ENCODE data around the gene KRT78.
A peak's percentile ranks its signal among the peaks of the same experiment; 100 is the strongest.
"Not testable (repeated sequence)": the region's sequence is repeated elsewhere in the genome, so short reads cannot be mapped to it uniquely, and the experiment has no call there.

The KRT78 gene

DNA sequence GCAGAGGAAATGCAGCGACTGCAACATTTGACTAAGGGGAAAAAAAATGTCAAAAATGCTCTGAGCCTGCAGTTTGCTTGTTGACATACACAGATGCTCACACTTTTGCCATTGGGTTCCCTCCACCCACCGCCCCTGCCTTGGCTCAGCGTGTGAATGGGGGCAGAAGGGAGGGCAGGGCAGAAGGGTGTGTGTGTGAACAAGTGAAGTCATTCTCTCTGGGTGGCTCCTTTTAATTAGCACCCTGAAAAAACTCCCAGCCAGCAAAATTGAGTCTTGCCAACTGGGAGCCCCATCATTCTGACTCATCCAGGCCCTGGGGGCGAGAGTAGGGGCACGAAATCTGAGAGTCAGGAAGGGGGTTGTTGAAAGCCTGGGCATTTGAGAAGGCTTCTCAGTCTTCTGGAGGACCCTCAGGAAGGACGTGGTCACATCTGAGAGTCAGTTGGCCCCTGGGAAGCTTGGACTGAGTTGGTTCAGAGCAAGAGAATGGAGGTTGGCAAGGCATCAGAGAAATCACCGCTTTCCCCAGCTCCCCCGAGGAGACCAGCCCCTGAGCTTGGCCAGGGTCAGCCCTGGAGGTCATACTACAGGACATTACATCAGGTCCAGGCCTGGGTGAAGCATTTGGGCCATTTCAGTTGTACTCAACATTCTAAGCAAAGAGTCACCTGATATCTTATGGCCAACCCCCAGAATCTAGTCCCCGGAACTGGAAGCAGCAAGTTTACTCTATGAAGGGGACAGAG is 22.7 kb upstream of the KRT78 start:
- DNase-seq: peak; percentile 59

DNA sequence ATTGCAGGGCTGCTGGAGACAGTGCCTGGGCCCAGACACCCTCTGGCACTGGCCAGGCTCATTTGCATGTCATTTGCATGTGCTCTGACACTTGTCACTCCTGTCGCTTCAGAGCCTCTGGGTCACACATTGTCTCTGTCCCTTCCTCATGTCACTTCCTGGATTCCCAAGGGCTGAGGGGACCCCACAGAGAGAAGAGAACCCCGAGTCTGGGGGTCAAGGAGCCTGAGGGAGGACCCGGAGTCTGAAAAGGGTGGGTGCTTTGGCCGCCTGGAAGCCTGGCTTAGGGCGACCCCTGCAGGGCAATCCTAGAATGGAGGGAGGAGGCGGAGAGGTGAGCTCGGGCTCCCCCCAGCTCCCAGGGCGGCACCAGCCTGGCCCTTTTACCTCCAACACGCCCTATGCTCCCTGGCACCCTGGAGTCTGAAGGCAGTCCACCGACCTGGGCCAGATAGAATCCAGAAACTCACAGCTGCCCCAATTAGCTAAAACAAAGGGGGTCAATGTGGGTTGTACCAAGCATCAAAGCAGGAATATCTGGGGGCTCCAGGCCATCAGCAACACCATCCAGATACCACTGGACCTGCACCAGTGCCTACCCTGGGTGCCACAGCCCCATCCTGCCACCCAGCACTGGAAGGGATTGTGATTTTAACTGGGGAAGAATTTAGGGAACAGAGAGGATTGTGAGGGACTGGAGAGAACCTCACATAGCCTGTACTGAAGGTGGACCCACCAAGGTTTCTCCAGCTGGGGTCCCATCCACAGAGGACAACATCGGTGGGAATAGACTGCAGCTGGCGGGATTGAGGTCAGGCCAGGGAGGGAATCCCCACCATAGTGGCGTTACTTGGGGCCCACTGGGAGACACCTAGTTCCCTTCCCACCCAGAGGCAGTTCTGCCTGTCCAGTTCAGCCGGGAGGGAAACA is 21.8 kb upstream of the KRT78 start:
- peak; percentile 41 for DNase-seq

DNA sequence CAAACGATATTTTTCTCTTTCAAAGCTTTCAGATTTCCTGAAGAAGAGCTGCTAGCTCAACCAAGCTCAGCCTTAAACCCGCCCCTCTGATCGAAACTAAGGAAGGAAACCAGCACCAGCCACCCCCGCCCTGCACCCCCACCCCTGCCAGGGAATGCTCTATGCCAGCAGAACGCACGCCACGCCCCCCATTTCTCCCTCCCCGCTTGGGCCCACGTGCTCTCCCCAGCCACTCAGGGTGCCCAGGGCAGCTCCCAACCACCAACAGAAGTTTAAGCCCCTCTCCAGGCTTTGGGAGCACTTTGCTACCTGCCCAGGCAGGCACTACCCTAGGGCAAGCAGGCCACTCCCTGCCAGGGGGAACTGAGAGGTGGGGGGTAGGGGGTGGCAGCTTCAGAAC is 18.8 kb upstream of the KRT78 start:
- peak; percentile 75 for DNase-seq

DNA sequence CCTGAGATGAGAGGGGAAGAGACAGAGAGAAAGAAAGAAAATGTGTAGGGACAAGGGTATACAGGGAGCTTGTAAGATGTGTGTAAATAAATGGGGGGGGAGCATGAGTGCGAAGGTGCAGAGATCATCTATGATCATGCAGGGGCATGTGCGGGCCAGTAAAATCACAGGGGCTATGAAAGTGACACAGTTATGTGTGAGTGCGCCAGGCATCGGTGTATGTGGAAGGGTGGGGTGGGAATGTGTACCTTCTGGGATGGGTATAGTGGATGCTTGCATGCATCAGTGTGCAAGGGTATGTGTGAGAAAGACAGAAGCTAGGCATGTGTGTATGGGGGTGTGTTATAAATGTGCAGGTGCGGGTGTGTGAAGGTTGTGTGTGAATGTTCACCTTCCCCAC is 18.4 kb upstream of the KRT78 start:
- no peak for DNase-seq

DNA sequence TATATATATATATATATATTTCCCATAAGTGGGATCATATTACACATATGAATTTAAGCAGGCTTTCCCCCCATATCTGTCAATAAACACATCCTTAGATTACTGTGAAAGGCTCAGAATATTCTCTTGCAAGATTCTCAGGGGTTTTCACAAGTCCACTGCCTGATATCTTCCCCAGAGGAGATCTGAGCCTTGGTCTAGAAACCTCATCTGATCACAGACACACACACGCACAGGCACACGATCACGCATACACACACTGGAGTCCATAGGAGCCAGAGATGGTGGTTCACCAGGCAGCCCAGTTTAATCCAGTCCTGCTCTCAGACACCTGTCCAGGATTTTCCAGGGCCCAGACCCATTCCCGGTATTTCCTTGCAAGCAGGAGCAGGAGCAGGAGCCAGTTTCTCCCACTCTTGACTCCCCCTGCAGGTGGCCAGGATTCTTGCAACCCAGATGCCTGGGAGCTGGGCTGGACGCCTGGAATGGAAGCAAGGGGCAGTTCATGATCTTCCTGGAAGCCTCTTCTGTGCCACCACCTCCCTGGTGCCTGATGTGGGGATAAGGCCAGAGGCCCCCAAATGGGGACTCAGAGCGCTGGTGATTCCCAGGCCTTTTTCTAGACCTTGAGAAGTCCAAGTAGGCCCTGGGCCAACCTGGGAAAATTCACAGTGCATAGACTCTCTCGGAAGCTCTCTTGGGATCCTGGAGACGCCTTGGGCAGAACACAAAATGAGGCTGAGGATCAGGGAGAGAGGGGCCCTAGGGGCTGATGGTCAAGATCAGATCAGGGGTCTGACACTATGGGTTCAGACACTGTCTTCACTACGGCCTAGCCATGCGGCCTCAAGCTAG is 16.5 kb upstream of the KRT78 start:
- peak; percentile 49 for DNase-seq

DNA sequence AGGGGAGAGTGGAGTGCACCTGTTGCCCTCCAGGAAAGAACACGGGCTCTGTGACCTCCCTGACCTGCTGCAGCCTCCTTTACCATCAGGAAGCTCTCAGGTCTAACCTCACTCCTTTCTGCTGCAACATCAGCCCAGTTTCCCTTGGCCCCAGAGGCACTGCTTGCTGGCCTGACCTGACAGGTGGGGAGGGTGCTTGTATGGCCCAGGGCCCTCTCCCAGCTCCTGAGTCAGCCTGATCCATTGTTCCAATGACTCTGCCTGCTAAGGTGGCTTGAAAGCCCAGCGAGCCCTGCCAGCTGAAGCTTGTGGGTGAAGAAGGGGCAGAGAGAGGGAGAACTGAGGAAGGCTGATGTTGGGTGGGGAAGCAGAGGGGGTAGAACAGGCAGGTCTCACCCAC is 13.2 kb upstream of the KRT78 start:
- no peak for DNase-seq

DNA sequence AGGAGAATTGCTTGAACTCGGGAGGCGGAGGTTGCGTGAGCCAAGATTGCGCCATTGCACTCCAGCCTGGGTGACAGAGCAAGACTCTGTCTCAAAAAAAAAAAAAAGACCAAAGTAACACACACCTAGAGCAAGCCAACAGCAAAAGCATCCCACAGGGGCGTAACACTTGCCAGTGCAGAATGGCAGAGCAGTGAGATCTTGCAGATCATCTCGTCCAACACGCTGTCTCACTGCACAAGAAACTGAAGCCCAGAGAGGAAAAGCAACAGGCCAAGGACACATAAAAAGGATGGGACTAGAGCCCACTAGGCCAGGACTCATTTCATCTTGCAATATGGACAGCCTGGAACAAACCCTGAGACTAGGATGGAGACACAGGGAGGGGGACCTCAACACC is 12.7 kb upstream of the KRT78 start:
- no peak for DNase-seq

DNA sequence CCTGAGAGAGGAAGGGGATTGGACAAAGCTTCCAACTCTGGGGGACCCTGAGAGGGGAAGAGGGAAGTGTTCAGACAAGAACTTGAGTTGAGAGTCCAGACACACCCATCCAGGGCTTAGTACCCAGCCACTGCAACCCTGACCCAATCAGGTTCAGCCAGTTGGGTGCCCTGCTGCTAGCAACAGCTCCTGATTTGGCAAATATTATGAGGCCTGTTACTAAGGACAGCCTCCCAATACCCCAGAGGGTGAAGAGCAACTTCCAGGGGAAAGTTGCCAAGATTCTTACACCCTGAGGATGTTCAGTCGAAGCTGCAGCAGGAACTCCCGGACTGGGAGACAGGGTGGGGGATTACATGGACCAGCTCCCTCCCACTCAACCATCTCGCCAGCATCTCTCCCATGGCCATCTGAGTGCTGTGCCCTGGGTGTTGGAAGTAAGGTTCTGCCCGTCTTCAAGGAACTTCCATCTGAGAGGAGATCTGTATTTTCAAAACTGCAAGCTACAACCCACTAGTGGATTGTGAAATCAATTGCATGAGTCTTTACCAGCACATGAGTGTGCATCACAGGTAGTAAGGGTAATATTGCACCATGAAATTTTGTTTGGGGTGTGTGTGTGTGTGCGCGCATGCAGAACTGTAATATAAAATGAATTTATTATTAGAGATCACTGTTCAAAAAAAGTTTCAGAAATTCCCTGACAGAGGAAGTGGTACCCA is 11.5 kb upstream of the KRT78 start:
- DNase-seq: peak; percentile 83

DNA sequence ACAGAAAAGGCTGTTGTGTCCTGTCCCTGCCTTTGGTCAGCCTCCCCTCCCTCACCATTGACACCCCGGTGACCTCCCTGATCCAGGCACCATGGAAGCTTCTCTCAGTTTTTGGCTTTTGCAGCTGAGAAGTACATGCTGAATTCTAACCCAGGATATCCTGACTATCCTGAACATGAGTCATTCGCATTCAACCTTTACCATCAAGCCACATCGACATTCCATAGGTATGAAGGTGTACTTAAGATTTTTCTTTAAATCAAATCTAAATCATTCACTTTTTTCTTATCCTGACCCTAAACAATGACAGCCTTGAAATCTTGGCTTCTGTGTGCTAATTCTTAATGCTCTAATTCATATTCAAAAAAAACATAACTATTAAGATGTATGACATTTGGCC is 8.7 kb upstream of the KRT78 start:
- no peak for DNase-seq

DNA sequence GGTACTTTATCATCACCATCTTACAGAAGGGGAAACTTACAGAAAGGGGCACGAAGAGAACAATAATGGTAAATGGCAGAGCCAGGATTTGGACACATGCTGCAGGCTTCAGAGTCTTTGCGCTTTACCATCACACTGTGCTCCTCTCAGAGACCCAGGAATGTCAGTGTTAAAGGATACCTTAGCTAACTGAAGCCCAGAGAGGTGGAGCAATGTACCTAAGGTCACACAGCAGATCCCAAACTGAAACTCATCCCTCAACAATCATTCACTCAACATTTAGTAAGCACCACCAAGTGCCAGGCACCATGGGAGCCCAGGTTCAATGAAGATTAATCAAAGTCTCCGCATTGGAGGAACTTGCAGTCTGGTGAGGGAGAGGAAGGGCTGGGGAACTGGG is 8.0 kb upstream of the KRT78 start:
- DNase-seq: no peak

DNA sequence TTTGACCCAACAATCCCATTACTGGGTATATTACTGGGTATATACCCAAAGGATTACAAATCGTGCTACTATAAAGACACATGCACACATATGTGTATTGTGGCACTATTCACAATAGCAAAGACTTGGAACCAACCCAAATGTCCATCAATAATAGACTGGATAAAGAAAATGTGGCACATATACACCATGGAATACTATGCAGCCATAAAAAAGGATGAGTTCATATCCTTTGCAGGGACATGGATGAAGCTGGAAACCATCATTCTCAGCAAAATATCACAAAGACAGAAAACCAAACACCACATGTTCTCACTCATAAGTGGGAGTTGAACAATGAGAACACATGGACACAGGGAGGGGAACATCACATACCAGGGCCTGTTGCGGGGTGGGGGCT is 7.3 kb upstream of the KRT78 start:
- DNase-seq: not testable (repeated sequence)

DNA sequence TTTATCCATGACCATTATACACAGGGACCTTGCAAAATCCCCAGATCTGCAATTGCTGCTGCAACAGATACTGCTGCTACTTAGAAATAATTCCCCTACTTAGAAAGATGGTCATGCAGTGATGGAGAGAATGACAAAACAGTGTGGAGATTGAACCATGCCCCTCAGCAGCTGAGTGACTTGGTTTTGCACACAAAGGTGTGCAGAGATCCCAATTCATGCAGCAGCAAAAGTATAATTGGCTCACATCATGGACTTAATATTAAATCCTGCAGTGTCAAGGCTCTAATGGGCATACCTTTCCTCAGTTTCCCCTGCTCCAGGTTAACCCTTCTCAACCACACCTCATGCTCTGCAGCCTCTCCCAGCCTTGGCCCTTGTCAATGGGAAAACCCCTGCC is 3.0 kb upstream of the KRT78 start:
- no peak for DNase-seq

DNA sequence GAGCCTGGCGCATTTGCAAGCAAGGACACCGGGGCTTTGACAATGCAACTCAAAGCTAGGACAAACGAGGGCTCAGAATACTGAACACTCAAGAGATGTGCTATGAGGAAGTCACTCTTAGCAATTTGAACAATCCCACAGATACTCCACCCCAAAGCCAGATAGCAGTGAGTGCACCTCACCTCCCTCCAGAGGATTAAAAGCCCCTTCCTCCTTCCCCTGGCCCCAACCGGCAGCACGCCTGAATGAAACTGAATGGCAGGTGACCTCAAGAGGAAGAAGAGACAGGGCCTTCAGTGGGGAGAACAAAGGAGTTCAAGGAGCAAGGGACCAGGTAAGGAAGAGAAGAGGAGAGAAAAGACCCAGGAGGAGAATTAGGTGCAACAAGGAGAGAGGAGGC is 1.9 kb upstream of the KRT78 start:
- no peak for DNase-seq

DNA sequence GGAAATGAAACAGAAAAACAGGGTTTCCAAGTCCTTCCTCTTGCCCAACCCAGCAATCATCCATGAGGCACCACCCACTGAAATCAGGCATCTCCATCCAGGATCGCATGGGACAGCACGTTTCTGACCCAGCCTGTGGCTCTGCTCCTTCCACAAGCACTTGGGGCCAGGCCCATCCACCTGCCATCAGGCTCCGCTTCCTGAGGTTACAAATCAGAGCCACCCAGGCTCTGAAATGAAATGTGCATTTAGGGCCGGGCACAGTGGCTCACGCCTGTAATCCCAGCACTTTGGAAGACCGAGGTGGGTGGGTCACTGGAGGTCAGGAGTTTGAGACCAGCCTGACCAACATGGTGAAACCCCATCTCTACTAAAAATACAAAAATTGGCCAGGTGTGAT is 717 bp upstream of the KRT78 start:
- DNase-seq: no peak

DNA sequence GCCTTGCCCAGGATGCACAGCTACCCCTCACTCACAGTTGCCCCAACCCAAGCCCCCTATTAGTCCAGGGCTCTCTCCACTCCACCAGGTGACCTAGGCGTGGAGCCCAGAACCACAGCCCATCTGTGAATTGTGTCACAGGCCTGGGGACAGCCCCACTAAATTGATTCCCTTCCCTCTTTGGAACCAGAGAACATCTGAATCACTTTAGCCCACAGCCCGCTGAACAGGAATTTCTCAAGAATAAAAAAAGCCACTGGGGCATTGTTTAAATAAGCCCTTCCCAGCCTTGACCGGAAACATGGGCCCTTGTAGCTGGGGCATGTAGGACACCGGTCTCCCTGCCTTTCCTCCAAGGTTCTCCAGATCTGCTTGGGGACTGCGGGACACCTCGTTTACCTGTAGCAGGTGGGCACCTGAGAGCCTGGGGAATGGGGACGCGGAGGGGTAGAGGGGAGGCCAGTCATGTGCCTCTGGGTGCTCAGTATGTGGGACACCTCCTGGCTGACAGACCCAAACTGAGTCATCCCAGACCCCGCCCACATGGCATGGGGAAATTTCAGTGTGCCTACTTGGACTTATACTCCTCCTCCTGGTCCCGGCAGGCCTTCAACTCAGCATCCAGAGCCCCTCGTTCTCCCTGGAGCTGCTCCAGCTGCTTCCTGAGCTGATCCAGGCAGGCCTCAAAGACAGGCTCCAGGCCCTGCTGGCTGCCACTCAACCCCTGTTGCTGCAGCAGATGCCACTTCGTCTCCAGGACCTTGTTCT is 1.3 kb downstream of the KRT78 start:
- peak; percentile 77 for DNase-seq

DNA sequence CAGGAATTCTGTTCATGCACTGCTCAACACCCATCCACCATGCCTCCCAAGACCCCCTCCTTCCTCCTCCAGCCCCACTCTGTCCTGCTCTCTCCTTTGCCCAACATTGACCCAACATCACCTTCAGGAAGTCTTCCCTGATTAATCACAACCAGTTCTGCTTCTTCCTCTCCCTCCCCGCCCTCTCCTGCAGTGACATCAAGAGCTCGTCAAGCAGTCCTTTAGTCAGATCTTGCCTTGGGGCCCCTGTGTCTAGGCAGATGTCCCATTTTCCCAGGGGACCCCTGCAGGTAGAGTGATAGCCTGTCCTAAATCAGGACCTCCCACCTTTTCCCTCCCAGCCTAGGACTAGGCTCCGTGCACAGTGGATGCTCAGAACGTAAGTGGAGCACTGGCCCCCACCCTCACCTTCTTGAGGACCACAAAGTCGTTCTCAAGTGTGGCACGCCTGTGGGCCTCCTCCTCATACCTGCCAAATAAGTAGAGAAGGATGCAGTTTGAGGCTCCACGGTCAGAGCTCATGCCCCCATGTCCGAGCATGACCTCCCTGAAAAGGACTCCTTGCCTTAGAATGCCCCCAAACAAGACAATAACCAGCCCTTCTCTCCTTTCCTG is 2.3 kb downstream of the KRT78 start:
- DNase-seq: peak; percentile 56

DNA sequence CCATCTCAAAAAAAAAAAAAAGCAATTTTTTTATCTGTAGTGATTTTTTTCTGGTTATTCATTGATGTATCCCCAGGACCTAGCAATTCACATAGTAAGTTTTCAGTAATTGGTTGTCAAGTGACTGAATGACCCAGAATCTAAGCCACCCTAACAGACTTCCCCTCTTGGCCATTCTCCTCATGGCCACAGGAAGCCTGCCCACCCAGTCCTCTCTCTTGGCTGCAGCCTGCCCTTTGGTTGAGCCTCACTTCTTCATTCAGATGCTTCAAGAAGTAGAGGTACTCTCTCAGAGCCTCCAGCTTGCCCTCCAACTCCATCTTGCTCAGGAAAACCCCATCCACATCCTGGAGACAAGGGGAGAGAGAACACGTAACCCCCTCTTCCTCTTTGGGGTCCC is 2.8 kb downstream of the KRT78 start:
- DNase-seq: no peak

DNA sequence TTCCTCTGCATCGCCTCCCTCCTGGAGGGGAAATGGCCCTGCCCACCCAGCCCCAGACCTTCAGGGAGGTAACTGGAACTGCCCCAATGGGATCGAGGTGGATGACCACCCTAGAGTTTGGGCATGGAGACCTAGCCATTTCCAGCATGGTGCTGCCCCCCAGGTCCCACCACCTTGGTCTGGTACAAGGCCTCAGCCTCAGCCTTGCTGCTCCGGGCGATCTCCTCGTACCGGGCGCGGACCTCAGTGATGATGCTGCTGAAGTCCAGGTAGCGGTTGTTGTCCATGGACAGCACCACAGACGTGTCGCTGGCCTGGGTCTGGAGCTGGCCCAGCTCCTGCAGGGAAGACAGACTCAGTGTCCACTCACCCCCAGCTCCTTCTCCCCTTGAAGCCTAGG is 4.4 kb downstream of the KRT78 start:
- no peak for DNase-seq

DNA sequence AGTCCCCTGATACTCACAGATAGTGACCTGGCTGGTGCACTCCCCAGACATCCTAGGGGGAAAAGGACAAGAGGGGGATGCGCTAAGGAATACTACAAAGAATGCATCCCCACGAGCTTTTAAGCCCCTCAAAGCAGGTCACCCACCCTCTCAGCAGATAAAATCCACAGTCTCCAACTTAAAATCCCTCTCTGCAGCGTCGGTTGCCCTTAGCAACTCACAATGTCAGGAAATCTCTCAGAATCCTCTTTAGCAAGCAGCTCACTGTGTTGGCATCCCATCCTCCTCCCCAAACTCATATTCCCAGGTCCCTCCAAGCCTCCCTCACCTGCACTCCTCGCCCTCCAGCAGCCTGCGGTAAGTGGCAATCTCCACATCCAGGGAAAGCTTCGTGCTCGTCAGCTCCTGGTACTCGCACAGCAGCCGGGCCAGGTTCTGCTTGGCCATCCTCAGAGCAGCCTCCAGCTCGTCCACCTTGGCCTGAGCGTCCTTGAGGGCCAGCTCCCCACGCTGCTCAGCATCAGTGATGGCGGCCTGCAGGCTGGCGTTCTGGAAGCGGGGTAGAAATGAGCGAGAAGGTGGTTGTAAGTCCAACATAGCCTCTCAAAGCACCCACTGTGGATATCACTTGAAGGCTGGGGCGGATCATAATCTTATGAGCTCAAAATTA is 9.2 kb downstream of the KRT78 start:
- no peak for DNase-seq

DNA sequence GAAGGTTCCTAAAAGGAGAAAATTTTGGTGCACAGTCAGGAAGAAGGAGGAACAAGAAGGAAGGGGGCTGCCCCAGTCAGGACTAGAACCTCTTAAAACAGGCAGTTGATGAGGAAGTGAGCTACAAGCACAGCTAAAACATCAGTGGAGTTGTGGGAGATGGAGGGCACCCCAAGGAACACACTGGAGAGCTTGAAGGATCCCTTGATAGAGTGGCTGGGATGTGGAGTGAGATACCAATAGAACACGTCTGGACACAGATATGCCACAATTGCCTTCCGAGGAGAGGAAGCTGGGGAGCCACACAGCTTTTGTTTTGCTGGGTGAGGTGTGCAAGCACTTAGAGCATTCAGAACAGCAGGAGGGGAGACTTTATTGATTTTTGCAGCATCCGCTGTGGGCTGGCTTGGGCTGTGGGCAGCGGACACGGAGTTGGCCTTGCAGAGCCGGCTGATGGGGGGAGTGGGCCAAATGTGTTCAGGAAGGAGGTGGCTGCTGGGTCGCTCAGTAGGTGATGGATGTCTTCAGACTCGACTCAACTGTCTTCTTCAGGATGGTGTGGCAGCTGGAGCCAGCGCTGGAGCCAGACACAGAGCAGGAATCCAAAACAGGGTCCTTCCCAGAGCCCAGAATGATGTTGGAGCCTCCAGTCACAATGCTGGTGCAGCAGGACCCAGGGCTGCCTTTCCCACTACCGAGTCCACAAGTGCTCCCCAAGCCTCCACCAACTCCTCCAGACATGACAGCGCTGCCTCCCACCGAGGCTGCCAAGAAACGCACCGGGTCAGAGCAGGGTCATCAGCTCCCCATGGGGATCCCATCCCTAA is 10.0 kb downstream of the KRT78 start:
- peak; percentile 77 for DNase-seq

All from inflammatory macrophage treated with lipopolysaccharide for 4 hours (primary cell).